GM21390 (cell line): ENCODE data around the gene SLC16A6.
"Not testable (repeated sequence)": the region's sequence is repeated elsewhere in the genome, so short reads cannot be mapped to it uniquely, and the experiment has no call there.

Experiments
- ATAC-seq: cut with Tn5 transposase; IDR thresholded peaks from one replicate; pipeline ENCODE4 v1.9.1; 2021; ENCODE audit not compliant: unreplicated experiment

Gene SLC16A6

GRCh38 chr17:68291836-68292688 is 1.1 kb upstream of the SLC16A6 start:
- peak; percentile 62 for ATAC-seq

DNA sequence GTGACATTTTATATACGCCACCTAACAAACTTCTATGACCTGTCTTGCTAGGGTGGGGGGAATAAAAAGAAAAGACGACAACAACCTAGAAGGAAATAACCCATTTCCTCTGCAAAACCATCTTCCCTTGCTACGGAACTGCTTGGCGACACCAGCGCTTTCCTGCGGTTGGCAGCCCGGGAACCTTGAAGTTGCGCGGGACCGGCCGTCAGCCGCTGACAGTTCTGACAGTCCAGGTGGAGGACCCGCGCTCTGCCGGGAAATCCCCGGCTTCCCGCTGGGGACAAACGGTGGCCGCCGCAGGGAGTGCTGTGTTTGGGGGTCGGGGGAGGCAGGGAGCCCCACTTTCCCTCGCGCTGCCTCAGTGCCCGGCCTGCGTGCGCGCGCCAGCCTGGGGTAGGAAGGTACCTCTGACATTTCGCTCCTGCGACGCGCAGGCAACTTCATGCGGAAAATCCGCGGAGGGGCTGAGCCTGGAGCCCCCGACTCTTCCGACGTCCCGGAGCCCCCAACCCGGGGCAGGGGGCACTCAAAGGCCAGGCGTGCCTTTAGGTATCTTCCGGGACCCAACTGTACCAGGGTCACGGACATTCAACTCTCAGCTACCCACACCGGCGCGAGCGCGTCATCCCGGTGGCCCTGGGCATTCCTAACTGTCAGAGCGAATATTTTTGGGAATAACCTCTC is 516 bp downstream of the SLC16A6 start:
- ATAC-seq, result no peak

DNA sequence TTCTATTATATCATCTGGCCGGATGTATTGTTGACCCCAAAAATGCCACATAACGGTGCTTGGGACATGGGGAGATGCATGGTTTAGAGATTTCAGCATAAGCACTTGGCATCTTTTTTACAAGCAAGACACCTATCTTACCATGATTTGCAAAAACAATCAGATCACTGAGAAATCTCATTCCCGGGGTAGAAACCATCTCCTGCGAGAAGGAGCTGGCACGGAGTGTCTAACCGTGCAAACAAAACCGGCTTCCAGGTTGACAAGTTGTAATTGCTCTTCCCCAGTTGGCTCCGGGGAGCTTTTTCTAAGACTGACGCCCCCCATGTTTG is 1.0 kb downstream of the SLC16A6 start:
- no peak for ATAC-seq

DNA sequence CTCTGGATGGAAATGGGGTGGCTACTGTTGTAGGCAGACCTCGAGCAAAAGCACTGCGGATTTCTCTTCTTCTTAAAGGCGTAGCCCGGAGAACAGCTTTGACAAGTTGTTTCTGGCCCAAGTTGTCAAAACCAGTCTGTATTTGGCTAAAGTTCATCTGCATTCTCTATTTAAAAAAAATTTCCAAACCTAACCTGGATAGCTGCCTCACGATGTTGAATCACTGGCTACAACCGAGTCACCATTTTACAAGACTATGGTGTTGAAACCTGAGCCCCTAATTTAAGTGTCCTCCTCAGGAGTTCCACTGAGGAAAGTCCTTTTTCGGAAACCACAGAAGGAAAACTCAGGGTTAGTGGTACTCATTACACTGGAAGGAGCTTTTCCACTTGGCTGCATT is 1.5 kb downstream of the SLC16A6 start:
- ATAC-seq, result no peak

DNA sequence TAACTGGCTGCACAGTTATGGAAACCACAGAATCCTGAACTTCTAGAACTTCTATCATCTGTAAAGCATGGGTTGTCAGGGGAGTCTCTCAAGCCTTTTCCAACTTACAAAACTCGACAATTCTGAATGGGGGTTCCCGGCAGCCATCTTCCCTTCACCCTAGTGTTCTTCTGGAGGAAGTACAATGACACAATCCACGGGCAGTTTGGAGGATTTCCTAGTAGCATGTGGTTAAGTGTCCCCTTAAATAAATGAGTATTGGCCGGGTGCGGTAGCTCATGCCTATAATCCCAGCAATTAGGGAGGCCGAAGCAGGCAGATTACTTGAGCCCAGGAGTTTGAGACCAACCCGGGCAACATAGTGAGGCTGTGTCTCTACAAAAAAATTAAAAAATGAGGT is 2.1 kb downstream of the SLC16A6 start:
- ATAC-seq, result no peak

DNA sequence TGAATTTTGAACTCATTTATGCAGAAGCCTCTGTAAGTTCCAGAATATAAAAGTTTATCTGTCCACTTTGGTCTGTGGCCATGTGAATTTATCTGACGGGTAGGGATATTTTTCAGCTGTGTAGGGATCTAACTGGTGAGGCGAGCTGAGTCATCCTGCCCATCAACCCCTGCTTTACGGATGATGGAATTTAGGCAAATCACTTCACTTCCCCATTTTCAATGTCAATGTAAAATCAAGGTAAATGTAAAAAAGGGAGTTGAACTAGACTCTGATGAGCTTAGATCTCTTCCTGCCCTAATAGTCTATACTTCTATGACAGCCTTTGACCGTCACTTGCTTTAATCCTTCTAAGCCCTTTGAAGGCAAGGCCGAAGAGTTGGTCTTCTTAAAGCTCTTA is 2.6 kb downstream of the SLC16A6 start:
- ATAC-seq, result peak; percentile 22

DNA sequence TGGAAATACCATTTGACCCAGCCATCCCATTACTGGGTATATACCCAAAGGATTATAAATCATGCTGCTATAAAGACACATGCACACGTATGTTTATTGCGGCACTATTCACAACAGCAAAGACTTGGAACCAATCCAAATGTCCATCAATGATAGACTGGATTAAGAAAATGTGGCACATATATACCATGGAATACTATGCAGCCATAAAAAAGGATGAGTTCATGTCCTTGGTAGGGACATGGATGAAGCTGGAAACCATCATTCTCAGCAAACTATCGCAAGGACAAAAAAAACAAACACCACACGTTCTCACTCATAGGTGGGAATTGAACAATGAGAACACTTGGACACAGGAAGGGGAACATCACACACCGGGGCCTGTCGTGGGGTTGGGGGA is 9.0 kb downstream of the SLC16A6 start:
- not testable (repeated sequence) for ATAC-seq

- ATAC-seq, result no peak
Measured at GRCh38 chr17:68277807-68278206, 13.1 kb downstream of the SLC16A6 start.

DNA sequence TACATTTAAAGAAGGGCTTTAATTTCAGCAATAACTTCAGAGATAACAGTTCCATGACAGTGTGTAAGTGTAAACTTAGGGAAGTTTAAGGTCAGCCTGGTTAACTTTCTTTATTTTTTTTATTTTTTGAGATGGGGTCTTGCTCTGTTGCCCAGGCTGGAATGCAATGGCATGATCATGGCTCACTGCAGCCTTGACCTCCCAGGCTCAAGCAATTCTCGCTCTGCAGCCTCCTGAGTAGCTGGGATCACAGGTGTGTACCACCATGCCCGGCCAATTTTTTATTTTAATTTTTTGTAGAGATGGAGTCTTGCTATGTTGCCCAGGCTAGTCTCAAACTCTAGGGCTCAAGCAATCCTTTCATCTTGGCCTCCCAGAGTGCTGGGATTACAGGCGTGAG is 14.6 kb downstream of the SLC16A6 start:
- not testable (repeated sequence) for ATAC-seq

DNA sequence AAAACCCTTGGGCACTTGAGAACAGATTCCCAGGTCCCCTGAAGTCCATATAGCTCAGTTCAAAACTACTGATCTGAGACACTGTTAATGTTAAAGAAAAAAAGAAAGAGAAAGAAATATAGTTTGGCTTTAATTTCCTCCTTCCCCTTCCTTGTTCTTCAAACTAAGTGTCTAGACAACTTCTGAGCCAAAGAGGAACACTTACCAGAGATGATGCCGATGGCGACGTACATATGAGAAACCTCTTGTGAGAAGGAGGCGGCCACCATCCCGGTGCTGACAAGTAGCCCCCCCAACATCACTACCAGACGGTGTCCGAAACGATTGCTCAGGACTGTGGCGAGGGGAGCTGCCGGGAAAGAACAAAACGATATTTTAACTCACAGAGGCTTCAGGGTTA is 17.2 kb downstream of the SLC16A6 start:
- ATAC-seq, result no peak

DNA sequence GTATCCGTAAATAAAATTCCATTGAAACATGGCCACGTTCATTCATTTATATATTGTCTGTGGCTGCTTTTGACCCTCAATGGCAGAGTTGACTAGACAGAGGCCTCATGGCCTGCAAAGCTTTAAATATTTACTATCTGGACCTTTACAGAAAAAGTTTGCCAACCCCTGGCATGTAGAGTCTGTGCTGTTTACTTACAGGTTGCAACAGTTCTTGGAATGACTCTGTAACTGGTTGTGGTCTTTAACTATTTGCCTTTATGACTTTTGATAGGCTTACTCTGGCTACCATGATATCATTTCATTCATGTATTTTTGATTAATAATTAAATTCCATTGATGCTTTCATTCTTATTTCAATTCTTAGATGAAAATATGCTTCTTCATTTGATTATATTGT is 25.1 kb downstream of the SLC16A6 start:
- not testable (repeated sequence) for ATAC-seq

DNA sequence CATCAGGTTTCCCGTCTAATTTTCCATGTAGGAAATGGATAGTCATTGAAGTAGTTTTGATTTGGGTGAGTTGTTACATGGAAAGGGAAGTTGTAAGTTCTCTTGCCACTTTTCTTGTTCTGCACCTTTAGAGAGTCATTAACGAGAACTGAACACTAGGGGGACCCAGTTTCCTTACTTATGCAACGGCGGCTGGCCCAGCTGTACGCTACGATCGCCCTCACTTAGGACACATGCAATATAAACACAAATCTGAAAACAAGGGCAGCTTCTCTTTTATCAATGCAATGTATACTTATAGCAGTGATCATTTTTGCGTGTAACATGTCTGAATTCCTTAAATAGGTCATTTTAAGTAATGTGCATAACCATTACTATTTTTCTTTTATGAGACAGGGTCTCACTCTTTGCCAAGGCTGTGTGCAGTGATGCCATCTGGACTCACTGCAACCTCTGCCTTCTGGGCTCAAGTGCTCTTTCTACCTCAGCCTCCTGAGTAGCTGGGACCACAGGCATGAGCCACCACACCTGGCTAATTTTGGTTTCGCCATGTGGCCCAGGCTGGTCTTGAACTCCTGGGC is 27.7 kb downstream of the SLC16A6 start:
- ATAC-seq, result not testable (repeated sequence)

- ATAC-seq, result not testable (repeated sequence)
Measured at GRCh38 chr17:68262467-68262866, 28.5 kb downstream of the SLC16A6 start.

GRCh38 chr17:68260051-68260762 is 30.7 kb downstream of the SLC16A6 start:
- no peak for ATAC-seq

DNA sequence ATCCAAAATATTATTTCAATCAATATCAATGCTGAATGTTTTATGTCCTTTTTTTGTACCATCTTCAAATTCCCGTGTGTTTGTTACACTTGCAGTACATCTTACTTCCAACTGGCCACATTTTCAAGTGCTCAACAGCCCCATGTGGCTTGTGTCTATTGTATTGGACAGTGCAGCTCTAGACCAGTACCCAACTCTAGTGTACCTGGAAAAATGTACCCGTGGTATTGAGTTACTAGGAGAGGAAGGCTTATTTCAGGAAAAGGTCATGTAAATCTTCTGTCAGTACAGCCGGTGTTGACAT is 31.3 kb downstream of the SLC16A6 start:
- not testable (repeated sequence) for ATAC-seq

DNA sequence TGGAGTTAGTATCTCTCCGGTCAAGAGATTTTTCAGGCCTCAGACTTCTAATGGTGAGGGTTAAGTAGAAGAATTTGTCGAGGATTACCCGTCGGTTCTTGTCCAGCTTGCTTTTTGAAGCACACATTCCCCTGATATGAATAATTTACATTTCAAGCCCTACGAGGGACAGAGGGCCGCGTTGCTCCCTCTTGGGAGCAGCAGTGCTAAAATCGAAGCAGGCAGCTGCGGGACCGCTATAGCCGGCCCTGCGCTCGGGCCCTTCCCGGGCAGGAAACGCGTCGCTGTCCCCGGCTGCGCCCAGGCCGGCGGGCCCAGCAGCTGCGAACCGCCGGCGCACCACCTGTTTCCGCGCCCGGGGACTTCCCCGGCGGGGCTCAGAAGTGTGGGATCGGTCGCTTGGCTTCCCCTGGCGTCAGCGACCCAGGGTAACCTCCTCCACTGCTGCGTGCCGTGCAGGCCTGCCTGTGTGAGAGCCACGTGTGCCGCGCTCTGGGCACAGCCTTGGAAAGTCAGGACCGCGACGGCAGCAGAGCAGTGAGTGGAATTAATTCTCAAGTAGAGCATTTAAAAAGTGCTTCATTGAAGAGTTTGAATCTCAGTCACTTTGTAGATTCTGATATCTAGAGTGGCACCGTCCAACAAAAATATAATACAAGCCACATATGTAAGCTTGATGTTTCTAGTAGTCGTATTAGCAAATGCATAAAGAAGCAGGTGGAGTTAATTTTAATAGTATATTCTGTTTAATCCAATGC is 31.9 kb downstream of the SLC16A6 start:
- ATAC-seq, result peak; percentile 90

DNA sequence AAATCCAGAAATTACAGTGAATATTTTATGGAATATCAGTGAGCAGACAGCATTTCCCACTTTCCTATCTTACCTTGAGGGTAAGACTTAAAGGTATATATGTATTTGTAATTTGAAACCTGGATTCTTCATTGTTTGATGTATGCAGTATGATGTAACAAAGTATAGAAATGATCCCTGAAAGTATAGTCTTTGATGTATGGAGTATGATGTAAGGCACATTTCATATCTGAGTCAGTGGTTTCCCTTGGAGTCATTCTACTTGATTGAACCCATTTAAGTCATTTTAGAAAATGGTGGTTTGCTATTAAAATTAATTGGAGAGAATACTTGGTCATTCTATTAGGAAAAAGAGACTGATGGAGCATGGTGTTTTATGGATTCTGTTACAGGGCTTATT is 33.0 kb downstream of the SLC16A6 start:
- no peak for ATAC-seq

- ATAC-seq, result not testable (repeated sequence)
Measured at GRCh38 chr17:68256701-68257100, 34.2 kb downstream of the SLC16A6 start.

DNA sequence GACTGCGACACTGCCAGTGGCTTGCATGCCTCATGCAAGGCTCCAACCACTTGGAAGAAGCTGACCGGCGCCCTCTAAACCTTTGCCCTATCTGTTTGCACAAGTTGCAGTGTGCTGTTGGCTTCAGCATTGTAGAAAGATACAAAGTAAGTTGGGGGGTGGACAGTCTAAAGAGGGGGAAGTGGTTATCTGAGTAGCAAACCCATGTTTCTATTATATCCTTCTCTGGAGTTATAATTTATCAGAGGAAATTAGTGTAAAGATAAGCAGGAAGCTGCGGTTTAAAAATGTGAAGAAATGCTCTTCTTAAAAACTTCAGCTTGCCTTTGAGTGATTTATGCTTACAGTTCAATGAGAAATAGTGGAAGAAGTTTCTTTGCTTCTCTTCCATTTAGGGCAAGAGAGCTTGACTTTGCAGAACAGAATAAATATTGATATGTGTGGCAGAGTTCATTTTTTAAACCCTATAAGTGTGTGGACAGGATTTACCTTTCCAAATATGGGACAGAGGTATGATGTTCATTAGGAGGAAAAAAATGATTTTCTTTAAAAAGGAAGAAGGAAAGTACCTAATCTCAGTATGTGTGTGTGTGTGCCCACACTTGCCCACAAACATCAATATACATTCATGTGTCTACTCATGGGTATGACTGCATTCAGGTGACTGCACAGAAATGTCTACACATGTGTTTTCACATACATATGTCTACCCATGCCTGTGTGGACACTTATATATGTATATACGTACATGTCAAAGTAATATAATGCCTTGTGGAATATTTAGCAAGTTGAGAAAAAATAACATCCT is 35.0 kb downstream of the SLC16A6 start:
- ATAC-seq, result no peak

GRCh38 chr17:68255151-68255550 is 35.8 kb downstream of the SLC16A6 start:
- no peak for ATAC-seq
